Left ventricle myocardium inferior (tissue), 1 donor: ENCODE results near the gene HRH2. TPM values are rescaled to one million over a fixed set of nuclear protein-coding genes. Genes with fewer than 3 reads are reported as not detected.

ENCODE experiments used
- DNase-seq: peaks from one replicate; pipeline ENCODE4 v3.0.0-alpha.2; 2020
- H3K27ac ChIP-seq: fragments of 200-600 bp; replicated peaks from 2 replicates; pipeline ENCODE4 v1.8.0; 2021
- H3K27me3 ChIP-seq: fragments of 200-600 bp; 2 replicates; pipeline ENCODE4 v1.8.0; 2021; ENCODE audit warnings: low read depth
- H3K36me3 ChIP-seq: fragments of 200-600 bp; 2 replicates; pipeline ENCODE4 v1.8.0; 2021
- H3K4me1 ChIP-seq: fragments of 200-600 bp; 2 replicates; pipeline ENCODE4 v1.8.0; 2021
- H3K4me3 ChIP-seq: fragments of 200-600 bp; 2 replicates; pipeline ENCODE4 v1.8.0; 2021; ENCODE audit warnings: mild to moderate bottlenecking, moderate library complexity
- H3K9me3 ChIP-seq: fragments of 200-600 bp; replicated peaks from 2 replicates; pipeline ENCODE4 v1.8.0; 2021
- intact Hi-C: fragments of 100-400 bp; cut with micrococcal nuclease; formaldehyde crosslinking; loops from one replicate; pipeline ENCODE4 v1.11.0; 2022
- total RNA-seq: library from RNA; stranded (reverse); fragmentation: NEBNext Ultra II Directional; extraction: Animal tissue kit (Norgen Biotek cat#: 25700); gene quantifications from one replicate; pipeline ENCODE4 v1.2.1, GENCODE V29; 2021
- TF ChIP-seq, protein P1 (sequence below): fragments of 200-600 bp; IDR thresholded peaks from 2 replicates; pipeline ENCODE4 v1.8.0; 2021; ENCODE audit warnings: antibody characterized with exemption, mild to moderate bottlenecking, borderline replicate concordance
- donor health status: DM: no; HTN: yes; CAD: no; lungs with severe emphysema.

The HRH2 gene
- total RNA-seq, 1 donor from 2014 or later = 47.7 TPM

DNA sequence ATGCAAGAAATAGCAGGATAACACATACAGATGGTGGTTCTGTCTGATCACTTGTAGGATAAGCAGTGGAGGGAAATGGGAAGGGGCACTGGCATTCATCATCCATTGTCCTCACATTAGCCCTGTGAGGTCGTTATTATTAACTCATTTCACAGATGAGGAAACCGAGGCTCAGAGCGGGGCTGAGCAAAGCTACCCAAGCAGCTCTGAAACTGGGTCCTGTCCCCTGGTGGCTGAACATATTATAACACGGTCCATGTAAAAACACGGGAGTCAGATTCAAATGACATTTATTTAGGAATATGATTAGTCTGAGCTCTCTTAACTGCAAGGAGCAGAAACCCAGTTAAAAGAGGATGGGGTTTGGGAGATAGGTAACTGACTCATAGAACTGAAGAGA, 43.1 kb downstream of the HRH2 start:
- intact Hi-C loops = no loop called here
- Histone ChIP-seq H3K36me3 (no peaks in the 10 kb centered on the region), H3K27me3 (no peaks in the 10 kb centered on the region), H3K9me3 (peaks cover 10% of the 10 kb centered on the region), H3K4me3 (no peak overlapping the region), H3K27ac (no peak overlapping the region), H3K4me1 (peaks cover 5% of the 10 kb centered on the region)
- TF ChIP-seq, protein P1, sequence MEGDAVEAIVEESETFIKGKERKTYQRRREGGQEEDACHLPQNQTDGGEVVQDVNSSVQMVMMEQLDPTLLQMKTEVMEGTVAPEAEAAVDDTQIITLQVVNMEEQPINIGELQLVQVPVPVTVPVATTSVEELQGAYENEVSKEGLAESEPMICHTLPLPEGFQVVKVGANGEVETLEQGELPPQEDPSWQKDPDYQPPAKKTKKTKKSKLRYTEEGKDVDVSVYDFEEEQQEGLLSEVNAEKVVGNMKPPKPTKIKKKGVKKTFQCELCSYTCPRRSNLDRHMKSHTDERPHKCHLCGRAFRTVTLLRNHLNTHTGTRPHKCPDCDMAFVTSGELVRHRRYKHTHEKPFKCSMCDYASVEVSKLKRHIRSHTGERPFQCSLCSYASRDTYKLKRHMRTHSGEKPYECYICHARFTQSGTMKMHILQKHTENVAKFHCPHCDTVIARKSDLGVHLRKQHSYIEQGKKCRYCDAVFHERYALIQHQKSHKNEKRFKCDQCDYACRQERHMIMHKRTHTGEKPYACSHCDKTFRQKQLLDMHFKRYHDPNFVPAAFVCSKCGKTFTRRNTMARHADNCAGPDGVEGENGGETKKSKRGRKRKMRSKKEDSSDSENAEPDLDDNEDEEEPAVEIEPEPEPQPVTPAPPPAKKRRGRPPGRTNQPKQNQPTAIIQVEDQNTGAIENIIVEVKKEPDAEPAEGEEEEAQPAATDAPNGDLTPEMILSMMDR = peak; percentile 47
- no peak for DNase-seq

DNA sequence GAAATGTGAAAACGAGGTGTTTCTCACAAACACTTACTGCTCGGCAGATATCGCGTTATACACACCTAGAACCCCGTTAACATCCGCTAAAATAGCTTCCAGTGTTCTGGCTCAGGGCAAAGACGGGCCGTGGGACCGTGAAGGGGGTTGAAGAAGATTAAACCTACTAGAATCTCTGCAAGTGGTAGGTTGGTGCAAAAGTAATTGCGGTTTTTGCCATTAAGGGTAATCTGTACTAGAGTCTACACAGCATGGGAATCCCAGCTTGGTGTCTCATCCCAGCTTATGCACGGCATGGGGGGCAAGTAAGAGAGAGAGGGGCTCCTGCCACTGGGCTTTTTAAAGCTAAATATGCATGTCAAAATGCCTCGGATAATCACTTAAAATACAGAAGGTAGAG, 43.9 kb downstream of the HRH2 start:
- H3K4me3 ChIP-seq = no peak overlapping the region
- H3K27ac ChIP-seq = no peak overlapping the region
- DNase-seq = no peak
- H3K9me3 ChIP-seq = peaks cover 10% of the 10 kb centered on the region
- intact Hi-C loops = no loop called here
- no peaks in the 10 kb centered on the region for H3K27me3 ChIP-seq
- TF ChIP-seq, protein P1 = no peak
- peaks cover 13% of the 10 kb centered on the region for H3K4me1 ChIP-seq
- no peaks in the 10 kb centered on the region for H3K36me3 ChIP-seq

DNA sequence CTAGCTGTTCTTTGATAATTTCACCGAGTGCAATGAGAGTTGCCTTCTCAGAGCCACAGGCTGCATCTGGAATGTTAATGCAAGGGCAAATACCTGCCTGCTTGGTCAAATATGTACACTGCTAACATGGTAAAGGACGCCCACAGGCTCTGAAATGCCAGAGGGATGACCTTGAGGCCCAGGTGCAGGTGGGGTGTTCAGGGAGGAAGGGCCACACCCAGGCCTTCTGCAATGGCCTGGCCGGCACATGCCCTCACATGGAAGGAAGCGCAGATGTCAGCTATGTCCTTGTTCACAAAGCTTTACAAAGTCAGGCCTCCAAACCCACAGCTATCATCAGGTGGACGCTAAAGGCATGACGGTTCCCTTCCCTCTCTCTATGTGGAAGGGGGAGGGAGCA, 48.6 kb downstream of the HRH2 start:
- Histone ChIP-seq H3K9me3 (peaks cover 10% of the 10 kb centered on the region), H3K4me3 (no peak overlapping the region), H3K27ac (peak overlapping the region; percentile 47), H3K36me3 (no peaks in the 10 kb centered on the region), H3K4me1 (peaks cover 35% of the 10 kb centered on the region), H3K27me3 (no peaks in the 10 kb centered on the region)
- DNase-seq = no peak
- TF ChIP-seq, protein P1 = no peak
- intact Hi-C loops = no loop called here

DNA sequence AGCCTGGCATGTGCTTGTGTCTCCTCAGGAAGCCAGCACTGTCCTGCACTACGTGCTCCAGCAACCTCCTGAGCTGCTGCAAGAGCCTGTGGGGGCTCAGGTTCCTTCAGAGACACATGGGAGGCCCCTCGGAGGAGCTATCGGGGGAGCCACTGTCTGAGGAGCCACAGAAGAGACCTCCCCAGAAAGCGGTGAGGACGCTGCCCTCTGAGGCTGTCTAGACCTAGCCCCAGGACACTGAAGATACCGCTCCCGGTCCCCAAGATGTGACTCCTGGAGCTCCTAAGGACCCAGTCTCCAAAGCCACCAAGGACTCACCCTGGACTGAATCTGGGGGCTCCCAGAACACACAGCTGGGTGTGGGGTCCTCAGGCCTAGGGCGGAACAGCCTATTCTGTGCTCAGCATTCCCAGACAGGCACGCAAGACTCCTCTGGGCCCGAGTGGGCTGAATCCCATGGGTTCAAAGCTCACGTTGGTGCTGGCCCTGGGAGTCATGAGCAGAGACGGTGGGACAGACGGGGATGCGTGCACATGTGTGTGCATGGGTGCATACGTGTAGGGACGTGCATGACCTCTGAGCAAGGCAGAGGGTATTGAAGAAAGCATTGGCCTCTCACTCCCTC, 50.0 kb downstream of the HRH2 start:
- Histone ChIP-seq H3K4me1 (peaks cover 40% of the 10 kb centered on the region), H3K9me3 (peaks cover 10% of the 10 kb centered on the region), H3K36me3 (no peaks in the 10 kb centered on the region), H3K27ac (no peak overlapping the region), H3K4me3 (no peak overlapping the region), H3K27me3 (no peaks in the 10 kb centered on the region)
- intact Hi-C loops = no loop called here
- TF ChIP-seq, protein P1 = no peak
- no peak for DNase-seq

DNA sequence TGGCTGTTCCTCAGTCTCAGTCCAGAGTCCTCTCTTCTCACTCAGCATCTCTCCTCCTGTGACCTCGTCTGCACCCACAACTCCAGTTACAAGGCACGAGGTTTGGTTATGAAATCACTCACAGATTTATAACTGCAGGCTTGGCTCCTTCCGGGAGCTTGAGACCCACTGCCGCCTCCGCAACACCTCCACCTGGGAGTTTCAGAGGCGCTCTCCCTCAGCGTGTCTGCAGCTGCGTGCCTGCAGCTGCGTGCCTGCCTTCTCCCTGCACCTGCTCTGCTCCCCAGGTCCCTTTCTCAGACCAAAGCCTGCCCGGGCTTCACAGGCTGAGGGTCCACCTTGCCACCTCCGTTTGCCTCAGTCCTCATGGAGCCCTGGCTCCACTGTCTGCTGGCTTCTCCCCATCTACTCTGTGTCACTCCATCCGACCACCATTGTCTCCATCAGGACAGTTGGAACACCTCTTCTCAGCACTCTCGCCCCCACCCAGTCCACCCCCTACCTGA, 51.5 kb downstream of the HRH2 start:
- Histone ChIP-seq H3K36me3 (no peaks in the 10 kb centered on the region), H3K4me1 (peaks cover 46% of the 10 kb centered on the region), H3K9me3 (peaks cover 9% of the 10 kb centered on the region), H3K27ac (peak overlapping the region; percentile 66), H3K4me3 (no peak overlapping the region), H3K27me3 (no peaks in the 10 kb centered on the region)
- DNase-seq = no peak
- TF ChIP-seq, protein P1 = no peak
- intact Hi-C loops = no loop called here
